ENCODE data around the gene HNRNPAB.

DNA sequence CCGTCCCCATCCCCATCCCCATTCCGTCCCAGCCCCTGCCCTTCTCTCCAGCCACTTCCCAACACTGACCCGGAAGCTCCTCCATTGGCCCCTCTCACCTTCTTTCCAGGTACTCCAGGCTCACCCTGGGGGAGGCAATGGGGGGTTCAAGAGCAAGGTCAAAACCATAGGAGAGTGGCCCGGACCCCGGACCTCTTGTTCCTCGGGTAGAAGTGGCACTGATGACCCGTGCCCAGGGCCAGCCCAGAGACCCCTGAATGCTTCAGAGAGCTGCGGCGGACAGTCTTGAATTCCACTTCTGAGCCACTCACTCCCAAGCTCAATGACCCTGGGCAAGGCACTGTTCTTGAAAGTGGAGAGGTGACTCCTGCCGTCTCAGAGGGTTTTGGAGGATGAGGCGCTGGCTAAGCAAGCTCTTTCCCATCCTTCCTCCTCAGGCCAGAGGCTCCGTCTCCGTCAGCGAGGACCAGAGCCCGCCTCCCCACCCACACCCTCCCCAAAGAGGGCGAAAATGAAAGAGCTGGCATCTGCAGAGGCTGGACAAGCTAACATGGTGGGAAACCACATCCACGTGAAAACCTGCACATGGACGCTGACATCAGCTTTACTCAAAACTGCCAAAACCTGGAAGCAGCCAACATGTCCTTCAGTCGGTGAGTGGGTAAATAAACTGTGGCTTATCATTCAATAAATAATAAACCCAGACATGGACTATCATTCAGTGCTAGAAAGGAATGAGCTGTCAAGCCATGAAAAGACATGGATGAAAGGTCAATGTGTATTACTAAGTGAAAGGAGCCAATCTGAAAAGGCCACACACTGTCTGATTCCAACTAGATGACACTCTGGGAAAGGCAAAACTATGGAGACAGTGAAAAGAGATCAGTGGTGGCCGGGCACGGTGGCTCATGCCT, 55.5 kb downstream of the HNRNPAB start:
- TF ChIP-seq, protein P1, sequence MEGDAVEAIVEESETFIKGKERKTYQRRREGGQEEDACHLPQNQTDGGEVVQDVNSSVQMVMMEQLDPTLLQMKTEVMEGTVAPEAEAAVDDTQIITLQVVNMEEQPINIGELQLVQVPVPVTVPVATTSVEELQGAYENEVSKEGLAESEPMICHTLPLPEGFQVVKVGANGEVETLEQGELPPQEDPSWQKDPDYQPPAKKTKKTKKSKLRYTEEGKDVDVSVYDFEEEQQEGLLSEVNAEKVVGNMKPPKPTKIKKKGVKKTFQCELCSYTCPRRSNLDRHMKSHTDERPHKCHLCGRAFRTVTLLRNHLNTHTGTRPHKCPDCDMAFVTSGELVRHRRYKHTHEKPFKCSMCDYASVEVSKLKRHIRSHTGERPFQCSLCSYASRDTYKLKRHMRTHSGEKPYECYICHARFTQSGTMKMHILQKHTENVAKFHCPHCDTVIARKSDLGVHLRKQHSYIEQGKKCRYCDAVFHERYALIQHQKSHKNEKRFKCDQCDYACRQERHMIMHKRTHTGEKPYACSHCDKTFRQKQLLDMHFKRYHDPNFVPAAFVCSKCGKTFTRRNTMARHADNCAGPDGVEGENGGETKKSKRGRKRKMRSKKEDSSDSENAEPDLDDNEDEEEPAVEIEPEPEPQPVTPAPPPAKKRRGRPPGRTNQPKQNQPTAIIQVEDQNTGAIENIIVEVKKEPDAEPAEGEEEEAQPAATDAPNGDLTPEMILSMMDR (IDR thresholded peaks at IDR 0.05): no peak
- TF ChIP-seq POLR2A (IDR thresholded peaks at IDR 0.05): no peak
